Measurements from ENCODE around the gene VPS25.
A peak's percentile ranks its signal among the peaks of the same experiment; 100 is the strongest.

The VPS25 gene

GRCh38 chr17:42783791-42784138 lies 10.5 kb downstream of the VPS25 start:
- H3K4me2 ChIP-seq (ENCODE audit: low read length) = no peak overlapping the region
- H3K4me3 ChIP-seq (ENCODE audit: low read depth, low read length) = no peak overlapping the region
- no peaks in the 10 kb centered on the region for H3K36me3 ChIP-seq (ENCODE audit: control insufficient read depth, insufficient read depth, low read length)
- no peak overlapping the region for H3K27ac ChIP-seq
- H3K4me1 ChIP-seq = no peaks in the 10 kb centered on the region
- H3K79me2 ChIP-seq = no peaks in the 10 kb centered on the region
- no peak overlapping the region for H3K9ac ChIP-seq
- peaks cover 7% of the 10 kb centered on the region for H3K27me3 ChIP-seq (ENCODE audit: control insufficient read depth, insufficient read depth, low read length)
- no peak for TF ChIP-seq CTCF (IDR thresholded peaks at IDR 0.05)
- H2AFZ ChIP-seq = no peak overlapping the region
- no peaks in the 10 kb centered on the region for H3K9me3 ChIP-seq (ENCODE audit: control insufficient read depth, low read length)

- H2AFZ ChIP-seq = peak overlapping the region; percentile 5
- no peaks in the 10 kb centered on the region for H3K36me3 ChIP-seq (ENCODE audit: control insufficient read depth, insufficient read depth, low read length)
- peaks cover 7% of the 10 kb centered on the region for H3K27me3 ChIP-seq (ENCODE audit: control insufficient read depth, insufficient read depth, low read length)
- no peaks in the 10 kb centered on the region for H3K9me3 ChIP-seq (ENCODE audit: control insufficient read depth, low read length)
- no peaks in the 10 kb centered on the region for H3K79me2 ChIP-seq
- no peak overlapping the region for H3K9ac ChIP-seq
- H3K4me2 ChIP-seq (ENCODE audit: low read length) = no peak overlapping the region
- no peaks in the 10 kb centered on the region for H3K4me1 ChIP-seq
- no peak for TF ChIP-seq CTCF (IDR thresholded peaks at IDR 0.05)
- no peak overlapping the region for H3K27ac ChIP-seq
- no peak overlapping the region for H3K4me3 ChIP-seq (ENCODE audit: low read depth, low read length)
Measured at GRCh38 chr17:42784409-42784808, 11.2 kb downstream of the VPS25 start.

GRCh38 chr17:42784811-42785592 lies 11.8 kb downstream of the VPS25 start:
- Histone ChIP-seq H3K4me3 (ENCODE audit: low read depth, low read length) (no peak overlapping the region), H3K27me3 (ENCODE audit: control insufficient read depth, insufficient read depth, low read length) (peaks cover 7% of the 10 kb centered on the region)

GRCh38 chr17:42787266-42787665 lies 14.0 kb downstream of the VPS25 start:
- Histone ChIP-seq H3K79me2 (no peaks in the 10 kb centered on the region), H3K4me3 (ENCODE audit: low read depth, low read length) (no peak overlapping the region), H3K36me3 (ENCODE audit: control insufficient read depth, insufficient read depth, low read length) (no peaks in the 10 kb centered on the region), H3K27ac (no peak overlapping the region), H3K4me1 (no peaks in the 10 kb centered on the region), H3K9me3 (ENCODE audit: control insufficient read depth, low read length) (no peaks in the 10 kb centered on the region), H3K27me3 (ENCODE audit: control insufficient read depth, insufficient read depth, low read length) (peaks cover 7% of the 10 kb centered on the region), H2AFZ (no peak overlapping the region), H3K4me2 (ENCODE audit: low read length) (no peak overlapping the region), H3K9ac (no peak overlapping the region)
- TF ChIP-seq CTCF (IDR thresholded peaks at IDR 0.05) = no peak

More at GRCh38 chr17:42784811-42785592, 11.8 kb downstream of the VPS25 start:
- H3K27ac ChIP-seq = no peak overlapping the region
- H3K9ac ChIP-seq = no peak overlapping the region
- H3K9me3 ChIP-seq (ENCODE audit: control insufficient read depth, low read length) = no peaks in the 10 kb centered on the region
- H2AFZ ChIP-seq = peak overlapping the region; percentile 40
- H3K36me3 ChIP-seq (ENCODE audit: control insufficient read depth, insufficient read depth, low read length) = no peaks in the 10 kb centered on the region
- TF ChIP-seq CTCF (IDR thresholded peaks at IDR 0.05) = no peak
- no peaks in the 10 kb centered on the region for H3K79me2 ChIP-seq
- no peak overlapping the region for H3K4me2 ChIP-seq (ENCODE audit: low read length)
- no peaks in the 10 kb centered on the region for H3K4me1 ChIP-seq

GRCh38 chr17:42791948-42792347 lies 18.7 kb downstream of the VPS25 start:
- Histone ChIP-seq H3K27me3 (ENCODE audit: control insufficient read depth, insufficient read depth, low read length) (no peaks in the 10 kb centered on the region), H3K9ac (no peak overlapping the region), H3K4me3 (ENCODE audit: low read depth, low read length) (no peak overlapping the region), H3K79me2 (no peaks in the 10 kb centered on the region), H3K4me1 (no peaks in the 10 kb centered on the region), H3K4me2 (ENCODE audit: low read length) (no peak overlapping the region), H3K9me3 (ENCODE audit: control insufficient read depth, low read length) (no peaks in the 10 kb centered on the region), H2AFZ (no peak overlapping the region), H3K36me3 (ENCODE audit: control insufficient read depth, insufficient read depth, low read length) (no peaks in the 10 kb centered on the region), H3K27ac (no peak overlapping the region)
- TF ChIP-seq CTCF (IDR thresholded peaks at IDR 0.05) = no peak

Measured in parathyroid adenoma (tissue), 2 donors.